GM12878 (cell line): ENCODE measurements around the gene C1R. TPM values are rescaled to one million over a fixed set of nuclear protein-coding genes. Genes with fewer than 3 reads are reported as not detected.

Experiments
- ATAC-seq: fragments of 200-7000 bp; cut with Tn5 transposase; 3 replicates; pipeline ENCODE4 v1.9.1; 2020; ENCODE audit warnings: mild to moderate bottlenecking, moderate library complexity
- BruUV-seq: library from RNA; stranded (reverse); fragments of 400-500 nt; replicated peaks from 2 replicates; lab custom pipeline; 2021; lab: Mats Ljungman, UMichigan
- CTCF ChIA-PET: fragments of 300-600 bp; sonication (Branson Sonifier 250); formaldehyde crosslinking; extraction: SDS; loops from one replicate; lab custom pipeline; 2021; ENCODE audit warnings: inconsistent platforms; lab: Yijun Ruan, JAX
- POLR2A ChIA-PET: fragments of 350-600 bp; formaldehyde crosslinking; extraction: SDS; loops from one replicate; lab custom pipeline; 2021; ENCODE audit warnings: inconsistent platforms; lab: Charles Lee
- RAD21 ChIA-PET: fragments of 300-600 bp; sonication (Branson Sonifier 250); formaldehyde crosslinking; loops from one replicate; lab custom pipeline; 2023; ENCODE audit warnings: antibody characterized with exemption; ENCODE audit not compliant: unreplicated experiment; lab: Charles Lee
- SMC1A ChIA-PET: fragments of 300-600 bp; sonication (Branson Sonifier 250); formaldehyde crosslinking; loops from one replicate; lab custom pipeline; 2023; ENCODE audit not compliant: unreplicated experiment, uncharacterized antibody; lab: Charles Lee
- DNase-seq: peaks from one replicate; pipeline ENCODE4 v3.0.0-alpha.2; 2011; ENCODE audit warnings: low read depth, low spot score
- FAIRE-seq: peaks from 3 replicates; lab custom pipeline; 2011; peaks lifted over from hg19 to GRCh38; lab: Jason Lieb, UNC
- H2AFZ ChIP-seq: 2 replicates; pipeline ENCODE4 v1.6.0; 2011; ENCODE audit warnings: low read depth, low read length, control low read depth; ENCODE audit not compliant: control insufficient read depth
- H3K27ac ChIP-seq: 2 replicates; pipeline ENCODE4 v1.5.1; 2011; ENCODE audit warnings: control low read depth; ENCODE audit not compliant: control insufficient read depth, insufficient read depth
- H3K27me3 ChIP-seq, 2 experiments: replicated peaks in 1 of 2; 2 replicates each; pipeline versions ENCODE4 v1.6.0 to v1.6.1; 2011; ENCODE audit warnings: low read length in 1 of 2; ENCODE audit not compliant: control insufficient read depth in 2 of 2, insufficient read depth in 2 of 2
- H3K36me3 ChIP-seq, 2 experiments: 2 replicates each; pipeline ENCODE4 v1.5.1; 2011; ENCODE audit warnings: low read length in 1 of 2; ENCODE audit not compliant: control insufficient read depth in 2 of 2, insufficient read depth in 2 of 2
- H3K4me1 ChIP-seq: 2 replicates; pipeline ENCODE4 v1.6.1; 2011; ENCODE audit warnings: mild to moderate bottlenecking, low read length, moderate library complexity, mixed read lengths; ENCODE audit not compliant: control insufficient read depth, insufficient read depth
- H3K4me2 ChIP-seq: 2 replicates; pipeline ENCODE4 v1.6.0; 2011; ENCODE audit warnings: control low read depth; ENCODE audit not compliant: control insufficient read depth, insufficient read depth
- H3K4me3 ChIP-seq: fragments of 200-600 bp; sonication (generic); 2 replicates; pipeline ENCODE4 v1.5.1; 2016
- H3K79me2 ChIP-seq: 2 replicates; pipeline ENCODE4 v1.6.0; 2011; ENCODE audit warnings: low read length; ENCODE audit not compliant: control insufficient read depth, insufficient read depth
- H3K9ac ChIP-seq: 2 replicates; pipeline ENCODE4 v1.8.0; 2011; ENCODE audit warnings: low read length, control low read depth, mixed read lengths; ENCODE audit not compliant: control insufficient read depth, insufficient read depth
- H3K9me3 ChIP-seq: replicated peaks from 3 replicates; pipeline ENCODE4 v1.5.1; 2011; ENCODE audit warnings: mild to moderate bottlenecking, low read length; ENCODE audit not compliant: control insufficient read depth, insufficient read depth
- H4K20me1 ChIP-seq: 2 replicates; pipeline ENCODE4 v1.6.0; 2011; ENCODE audit not compliant: control insufficient read depth, insufficient read depth
- BACH1 ChIP-seq: fragments of 450-650 bp; IDR thresholded peaks from 2 replicates; pipeline ENCODE4 v1.6.1; 2017; ENCODE audit warnings: mild to moderate bottlenecking, borderline replicate concordance
- BMI1 ChIP-seq: fragments of 450-650 bp; IDR thresholded peaks from 2 replicates; pipeline ENCODE4 v1.6.1; 2016; ENCODE audit warnings: mild to moderate bottlenecking, moderate library complexity, borderline replicate concordance
- BRCA1 ChIP-seq: IDR thresholded peaks from 2 replicates; pipeline ENCODE4 v1.6.1; 2011; ENCODE audit warnings: low read depth, low read length, improper control_type of control experiment
- CBX3 ChIP-seq: fragments of 200-600 bp; sonication (generic); IDR thresholded peaks from 2 replicates; pipeline ENCODE4 v1.6.1; 2016; ENCODE audit warnings: low read depth, borderline replicate concordance
- CHD2 ChIP-seq: IDR thresholded peaks from 2 replicates; pipeline ENCODE4 v1.6.1; 2011; ENCODE audit warnings: low read depth, low read length, improper control_type of control experiment, borderline replicate concordance
- EGR1 ChIP-seq, 2 experiments: IDR thresholded peaks; 1 replicate in 1 of 2; 2 replicates in 1 of 2; pipeline ENCODE4 v1.6.1; 2011 to 2012; ENCODE audit warnings: low read depth in 2 of 2, low read length in 2 of 2, borderline replicate concordance in 1 of 2, mild to moderate bottlenecking in 1 of 2, moderate library complexity in 1 of 2
- KLF5 ChIP-seq: fragments of 450-650 bp; IDR thresholded peaks from 2 replicates; pipeline ENCODE4 v1.6.1; 2014; ENCODE audit warnings: mild to moderate bottlenecking; ENCODE audit not compliant: partially characterized antibody
- MXI1 ChIP-seq: fragments of 150-350 bp; IDR thresholded peaks from 2 replicates; pipeline ENCODE4 v1.6.1; 2011; ENCODE audit warnings: low read depth, mild to moderate bottlenecking, inconsistent platforms, low read length, improper control_type of control experiment
- NFYA ChIP-seq: IDR thresholded peaks from 2 replicates; pipeline ENCODE4 v1.6.1; 2011; ENCODE audit warnings: low read depth, mild to moderate bottlenecking, low read length, improper control_type of control experiment, borderline replicate concordance
- NFYB ChIP-seq: IDR thresholded peaks from 2 replicates; pipeline ENCODE4 v1.6.1; 2011; ENCODE audit warnings: low read depth, mild to moderate bottlenecking, low read length, improper control_type of control experiment, moderate library complexity; ENCODE audit not compliant: insufficient read depth
- POLR2A ChIP-seq: IDR thresholded peaks from 2 replicates; pipeline ENCODE4 v1.6.1; 2011; ENCODE audit warnings: low read depth, mild to moderate bottlenecking, low read length
- RUNX3 ChIP-seq: IDR thresholded peaks from 2 replicates; pipeline ENCODE4 v1.6.1; 2012; ENCODE audit warnings: low read length, inconsistent platforms
- TAF1 ChIP-seq: IDR thresholded peaks from 2 replicates; pipeline ENCODE4 v1.6.1; 2011; ENCODE audit warnings: mild to moderate bottlenecking, low read depth, low read length, borderline replicate concordance
- TCF7 ChIP-seq: IDR thresholded peaks from 2 replicates; pipeline ENCODE4 v1.6.1; 2014; ENCODE audit warnings: antibody characterized with exemption, borderline replicate concordance
- WGBS: methylation state at CpG from one replicate; pipeline ENCODE4 v1.1.6; 2016; ENCODE audit warnings: low lambda C conversion rate; ENCODE audit not compliant: insufficient replicate concordance, insufficient coverage; ENCODE audit errors: missing lambda C conversion rate; 5-methylcytosine and 5-hydroxymethylcytosine counted together
- in situ Hi-C: fragments of 300-500 bp; cut with MboI; formaldehyde crosslinking; loops from 9 replicates; pipeline ENCODE4 v1.14.3; 2018; ENCODE audit warnings: mixed read lengths
- intact Hi-C: fragments of 100-400 bp; cut with micrococcal nuclease; formaldehyde crosslinking; loops from one replicate; pipeline ENCODE4 v1.14.2; 2022; ENCODE audit not compliant: unreplicated experiment
- polyA plus RNA-seq, 11 experiments: library from polyadenylated mRNA; depleted of rRNA in 4 of 11; unstranded in 6 of 11; stranded (reverse) in 5 of 11; fragments of >200 nt; fragmentation: Nextera tagmentation in 4 of 11; fragmentation: Illumina TruSeq in 1 of 11; extraction: Ambion mirVana in 4 of 11; extraction: Trizol in 1 of 11; gene quantifications; 1 replicate in 1 of 11; 2 replicates in 10 of 11; pipeline versions ENCODE4 v1.2.1 to v1.2.3, GENCODE V29; 2011 to 2016; ENCODE audit warnings: inconsistent platforms in 2 of 11, missing spikeins in 2 of 11, low read depth in 1 of 11
- total RNA-seq, 4 experiments: library from RNA; depleted of rRNA in 3 of 4; stranded (reverse); fragments of >200 nt in 3 of 4; fragmentation: Illumina TruSeq in 1 of 4; extraction: Trizol in 1 of 4; gene quantifications; 2 replicates each; pipeline versions ENCODE4 v1.2.1 to v1.2.3, GENCODE V29; 2013 to 2021
- TF ChIP-seq, protein P1 (sequence below): IDR thresholded peaks from 2 replicates; pipeline ENCODE4 v1.6.1; 2012; ENCODE audit warnings: low read depth, low read length, improper control_type of control experiment
- TF ChIP-seq, protein P2 (sequence below): fragments of 150-350 bp; IDR thresholded peaks from 2 replicates; pipeline ENCODE4 v1.6.1; 2016; ENCODE audit warnings: low read depth, low read length

The C1R gene
- total and polyA plus RNA-seq, 10 of the 15 experiments (the other 5 are each of a cell fraction or from before 2014, with no cell fraction given), result 0.31 to 1.9 (median 0.96) TPM; not detected in 1

DNA sequence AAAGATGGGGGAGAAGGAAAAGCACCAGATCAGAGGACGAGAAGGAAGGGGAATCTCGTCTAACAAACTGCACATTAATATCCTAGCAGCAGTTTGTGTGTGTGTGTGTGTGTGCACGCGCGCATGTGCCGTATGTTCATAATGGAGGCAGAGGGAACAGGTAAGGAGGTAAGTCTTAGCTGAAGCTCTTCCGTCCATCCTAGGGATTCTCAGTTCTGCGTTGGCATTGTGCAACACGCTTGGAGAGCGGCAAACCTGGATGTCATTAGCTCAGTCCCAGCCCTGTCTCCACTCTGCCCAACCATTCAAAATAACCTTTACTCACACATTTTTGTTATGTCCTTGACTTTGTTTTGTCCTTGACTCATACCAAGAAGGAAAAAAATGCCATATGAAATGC, 1.6 kb upstream of the C1R start:
- no peak for FAIRE-seq
- no peaks in the 10 kb centered on the region for H3K79me2 ChIP-seq
- BruUV-seq, result no TSS peak
- TF ChIP-seq BMI1, result no peak
- no peak for TF ChIP-seq KLF5
- TF ChIP-seq, protein P1, sequence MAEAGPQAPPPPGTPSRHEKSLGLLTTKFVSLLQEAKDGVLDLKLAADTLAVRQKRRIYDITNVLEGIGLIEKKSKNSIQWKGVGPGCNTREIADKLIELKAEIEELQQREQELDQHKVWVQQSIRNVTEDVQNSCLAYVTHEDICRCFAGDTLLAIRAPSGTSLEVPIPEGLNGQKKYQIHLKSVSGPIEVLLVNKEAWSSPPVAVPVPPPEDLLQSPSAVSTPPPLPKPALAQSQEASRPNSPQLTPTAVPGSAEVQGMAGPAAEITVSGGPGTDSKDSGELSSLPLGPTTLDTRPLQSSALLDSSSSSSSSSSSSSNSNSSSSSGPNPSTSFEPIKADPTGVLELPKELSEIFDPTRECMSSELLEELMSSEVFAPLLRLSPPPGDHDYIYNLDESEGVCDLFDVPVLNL, result no peak
- TF ChIP-seq TCF7, result no peak
- no peak for TF ChIP-seq EGR1 (IDR thresholded peaks at IDR 0.05; ENCODE audit: borderline replicate concordance in 1 of 2, low read depth in 2 of 2, low read length in 2 of 2)
- no peak for TF ChIP-seq TAF1
- TF ChIP-seq NFYB, result no peak
- TF ChIP-seq BRCA1, result no peak
- TF ChIP-seq POLR2A, result no peak
- TF ChIP-seq NFYA, result no peak
- no peak for TF ChIP-seq CBX3
- TF ChIP-seq, protein P2, sequence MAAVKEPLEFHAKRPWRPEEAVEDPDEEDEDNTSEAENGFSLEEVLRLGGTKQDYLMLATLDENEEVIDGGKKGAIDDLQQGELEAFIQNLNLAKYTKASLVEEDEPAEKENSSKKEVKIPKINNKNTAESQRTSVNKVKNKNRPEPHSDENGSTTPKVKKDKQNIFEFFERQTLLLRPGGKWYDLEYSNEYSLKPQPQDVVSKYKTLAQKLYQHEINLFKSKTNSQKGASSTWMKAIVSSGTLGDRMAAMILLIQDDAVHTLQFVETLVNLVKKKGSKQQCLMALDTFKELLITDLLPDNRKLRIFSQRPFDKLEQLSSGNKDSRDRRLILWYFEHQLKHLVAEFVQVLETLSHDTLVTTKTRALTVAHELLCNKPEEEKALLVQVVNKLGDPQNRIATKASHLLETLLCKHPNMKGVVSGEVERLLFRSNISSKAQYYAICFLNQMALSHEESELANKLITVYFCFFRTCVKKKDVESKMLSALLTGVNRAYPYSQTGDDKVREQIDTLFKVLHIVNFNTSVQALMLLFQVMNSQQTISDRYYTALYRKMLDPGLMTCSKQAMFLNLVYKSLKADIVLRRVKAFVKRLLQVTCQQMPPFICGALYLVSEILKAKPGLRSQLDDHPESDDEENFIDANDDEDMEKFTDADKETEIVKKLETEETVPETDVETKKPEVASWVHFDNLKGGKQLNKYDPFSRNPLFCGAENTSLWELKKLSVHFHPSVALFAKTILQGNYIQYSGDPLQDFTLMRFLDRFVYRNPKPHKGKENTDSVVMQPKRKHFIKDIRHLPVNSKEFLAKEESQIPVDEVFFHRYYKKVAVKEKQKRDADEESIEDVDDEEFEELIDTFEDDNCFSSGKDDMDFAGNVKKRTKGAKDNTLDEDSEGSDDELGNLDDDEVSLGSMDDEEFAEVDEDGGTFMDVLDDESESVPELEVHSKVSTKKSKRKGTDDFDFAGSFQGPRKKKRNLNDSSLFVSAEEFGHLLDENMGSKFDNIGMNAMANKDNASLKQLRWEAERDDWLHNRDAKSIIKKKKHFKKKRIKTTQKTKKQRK, result no peak
- TF ChIP-seq CHD2, result no peak
- no peak for TF ChIP-seq RUNX3
- no peak for TF ChIP-seq MXI1
- no peak for TF ChIP-seq BACH1
- TF ChIP-seq, all 136 proteins: peak for 0
- ChIA-PET POLR2A (no interaction called here), CTCF (interaction anchor here (0.6 to 3.5 kb wide), 9 partner anchors 14 to 224 kb away, joined by 3 to 26 read pairs (median 4); partner anchors contain the start of genes C12orf57, C1RL, RNU7-1 and SPSB2), RAD21 (interaction anchor here (1.4 kb wide), 2 partner anchors 14 to 150 kb away, joined by 4 read pairs; partner anchors contain the start of gene C12orf57), SMC1A (interaction anchor here (0.9 to 1.6 kb wide), 4 partner anchors 14 to 133 kb away, joined by 3 to 7 read pairs (median 4); no protein-coding TSS in a partner anchor)
- intact Hi-C loops, result loop anchor here (5.0 kb wide), 3 partner anchors 77 to 172 kb away; partner anchors contain the start of genes EMG1, LPCAT3 and PHB2
- Histone ChIP-seq H3K27me3 (no peaks in the 10 kb centered on the region; a peak in 1 of 4 replicates), H3K9ac (no peak overlapping the region), H3K4me2 (no peak overlapping the region), H3K9me3 (no peaks in the 10 kb centered on the region), H3K4me1 (no peaks in the 10 kb centered on the region), H3K27ac (no peak overlapping the region), H4K20me1 (no peaks in the 10 kb centered on the region), H3K36me3 (no peaks in the 10 kb centered on the region), H3K4me3 (no peak overlapping the region), H2AFZ (no peak overlapping the region)
- in situ Hi-C loops, result no loop called here
- WGBS, result 70% methylated on average over 10 of the region's 10 CpGs
- ATAC-seq (no peak), DNase-seq (no peak)
